ENCODE data around the gene TMCC2.

TMCC2 gene

GRCh38 chr1:205211839-205212536 is 15.8 kb upstream of the TMCC2 start:
- no peak for TF ChIP-seq CTCF (IDR thresholded peaks at IDR 0.05; ENCODE audit: borderline replicate concordance, insufficient read depth, low read depth, low read length)
- peak overlapping the region; percentile 55 for H3K4me3 ChIP-seq (ENCODE audit: low read depth, low read length)

- H3K4me3 ChIP-seq (ENCODE audit: low read depth, low read length), result no peak overlapping the region
- no peak for TF ChIP-seq CTCF (IDR thresholded peaks at IDR 0.05; ENCODE audit: borderline replicate concordance, insufficient read depth, low read depth, low read length)
Observed at GRCh38 chr1:205214756-205215155, 13.0 kb upstream of the TMCC2 start.

- H3K4me3 ChIP-seq (ENCODE audit: low read depth, low read length), result no peak overlapping the region
- no peak for TF ChIP-seq CTCF (IDR thresholded peaks at IDR 0.05; ENCODE audit: borderline replicate concordance, insufficient read depth, low read depth, low read length)
Observed at GRCh38 chr1:205216588-205216987, 11.2 kb upstream of the TMCC2 start.

GRCh38 chr1:205217418-205217817 is 10.3 kb upstream of the TMCC2 start:
- no peak for TF ChIP-seq CTCF (IDR thresholded peaks at IDR 0.05; ENCODE audit: borderline replicate concordance, insufficient read depth, low read depth, low read length)
- H3K4me3 ChIP-seq (ENCODE audit: low read depth, low read length), result no peak overlapping the region

GRCh38 chr1:205220421-205220820 is 7.3 kb upstream of the TMCC2 start:
- no peak overlapping the region for H3K4me3 ChIP-seq (ENCODE audit: low read depth, low read length)
- no peak for TF ChIP-seq CTCF (IDR thresholded peaks at IDR 0.05; ENCODE audit: borderline replicate concordance, insufficient read depth, low read depth, low read length)

- TF ChIP-seq CTCF (IDR thresholded peaks at IDR 0.05; ENCODE audit: borderline replicate concordance, insufficient read depth, low read depth, low read length), result no peak
- no peak overlapping the region for H3K4me3 ChIP-seq (ENCODE audit: low read depth, low read length)
Observed at GRCh38 chr1:205224736-205225135, 3.0 kb upstream of the TMCC2 start.

Measured in GM12875 (cell line).